Gastroesophageal sphincter (tissue), 4 donors: Measurements from ENCODE around the gene OLFML2A. TPM values are rescaled to one million over a fixed set of nuclear protein-coding genes. Genes with fewer than 3 reads are reported as not detected.

Source experiments
- ATAC-seq: fragments of 150-250 bp; one replicate; pipeline ENCODE4 v1.9.1; 2016; ENCODE audit warnings: mild to moderate bottlenecking, moderate library complexity
- H3K27ac ChIP-seq, 4 donors: fragments of 200-600 bp; sonication (generic) in 3 of 4; 1 replicate in 3 of 4; 2 replicates in 1 of 4; pipeline ENCODE4 v1.5.1; 2016 to 2019
- H3K27me3 ChIP-seq: fragments of 200-600 bp; sonication (generic); one replicate; pipeline ENCODE4 v1.5.1; 2019
- H3K36me3 ChIP-seq, 2 donors: fragments of 200-600 bp; sonication (generic); one replicate each; pipeline ENCODE4 v1.5.1; 2019; ENCODE audit warnings: control low read depth in 1 of 2
- H3K4me1 ChIP-seq, 3 donors: fragments of 200-600 bp; sonication (generic); 1 replicate in 2 of 3; 2 replicates in 1 of 3; pipeline ENCODE4 v1.5.1; 2016 to 2019; ENCODE audit warnings: control low read depth in 2 of 3
- H3K4me3 ChIP-seq, 2 donors: fragments of 200-600 bp; sonication (generic); one replicate each; pipeline ENCODE4 v1.5.1; 2019; ENCODE audit warnings: mild to moderate bottlenecking in 1 of 2, moderate library complexity in 1 of 2
- H3K9me3 ChIP-seq, 3 donors: fragments of 200-600 bp; sonication (generic); one replicate each; pipeline ENCODE4 v1.5.1; 2017 to 2019; ENCODE audit warnings: control low read depth in 2 of 3
- CTCF ChIP-seq, 4 experiments: fragments of 200-600 bp in 2 of 4; fragments of 450-650 bp in 2 of 4; sonication (generic) in 1 of 4; IDR thresholded peaks; one replicate each; pipeline ENCODE4 v1.5.1; 2017 to 2019; ENCODE audit warnings: antibody characterized with exemption in 4 of 4, mild to moderate bottlenecking in 2 of 4, moderate library complexity in 2 of 4
- EP300 ChIP-seq: sonication (generic); formaldehyde crosslinking; IDR thresholded peaks from one replicate; pipeline ENCODE4 v1.6.1; 2017; ENCODE audit warnings: antibody characterized with exemption, mild to moderate bottlenecking
- POLR2A ChIP-seq, 2 donors: fragments of 450-650 bp; IDR thresholded peaks; one replicate each; pipeline ENCODE4 v1.6.1; 2017; ENCODE audit warnings: antibody characterized with exemption in 2 of 2, mild to moderate bottlenecking in 2 of 2, moderate library complexity in 1 of 2
- POLR2AphosphoS5 ChIP-seq: sonication (generic); formaldehyde crosslinking; IDR thresholded peaks from one replicate; pipeline ENCODE4 v1.6.1; 2017; ENCODE audit warnings: antibody characterized with exemption
- whole genome bisulfite sequencing, 2 donors: methylation state at CpG; one replicate each; pipeline ENCODE4 v1.1.5; 2018; ENCODE audit warnings: low coverage in 1 of 2; 5-methylcytosine and 5-hydroxymethylcytosine counted together
- total RNA-seq, 4 donors: library from RNA; depleted of rRNA; stranded (reverse); fragments of >200 nt; gene quantifications; one replicate each; pipeline ENCODE4 v1.1.0, GENCODE V29; 2016

The OLFML2A gene
- total RNA-seq, 4 donors from 2014 or later, result 21.7 to 85.7 (median 43.2) TPM

DNA sequence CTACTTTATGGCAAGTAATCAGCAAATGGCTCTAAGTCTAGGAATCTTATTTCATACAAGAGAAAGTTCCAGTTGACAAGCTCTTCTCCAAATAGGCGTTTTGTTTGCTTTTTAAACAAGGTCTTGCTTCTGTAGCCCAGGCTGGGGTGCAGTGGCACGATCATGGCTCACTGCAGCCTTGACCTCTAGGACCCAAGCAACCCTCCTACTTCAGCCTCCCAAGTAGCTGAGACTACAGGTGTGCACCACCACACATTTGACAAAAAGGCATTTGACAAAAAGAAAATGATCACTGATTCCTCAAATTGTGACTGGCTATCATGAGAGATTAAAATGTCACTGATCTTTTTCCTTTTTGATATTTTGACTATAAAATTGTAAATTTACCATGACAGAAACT lies 37.6 kb upstream of the OLFML2A start:
- WGBS, 2 donors, result 72% methylated on average over 2 of the region's 2 CpGs; no CpG with 5 or more reads in 1 of the 2 donors
- TF ChIP-seq EP300, result no peak
- no peak for ATAC-seq

DNA sequence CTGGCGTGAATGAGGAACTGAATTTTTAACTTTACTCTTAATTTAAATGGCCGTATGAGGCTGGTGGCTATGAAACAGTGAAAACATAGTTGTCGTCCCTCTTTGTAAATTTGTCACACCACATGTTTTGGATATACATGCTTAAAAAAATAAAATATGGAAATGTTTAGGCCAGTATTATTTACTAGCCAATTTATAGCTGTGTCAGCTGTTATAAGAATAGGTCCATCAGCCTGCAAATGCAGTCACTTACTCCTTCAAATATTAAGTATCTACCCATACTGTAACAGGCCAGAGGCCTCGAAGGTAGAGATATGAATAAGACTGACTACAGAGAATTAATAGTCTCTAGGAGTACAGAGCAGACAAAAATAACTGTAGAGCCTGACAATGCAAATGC lies 35.8 kb upstream of the OLFML2A start:
- Histone ChIP-seq H3K4me1 (no peaks in the 10 kb centered on the region), H3K27ac (no peak overlapping the region), H3K4me3 (no peak overlapping the region), H3K9me3 (no peaks in the 10 kb centered on the region), H3K27me3 (no peaks in the 10 kb centered on the region), H3K36me3 (no peaks in the 10 kb centered on the region)
- WGBS, 2 donors, result 92 to 94% methylated on average over 4 of the region's 4 CpGs
- no peak for TF ChIP-seq EP300
- ATAC-seq, result no peak

More for the DNA sequence above, 37.6 kb upstream of the OLFML2A start:
- Histone ChIP-seq H3K27me3 (no peaks in the 10 kb centered on the region), H3K4me3 (no peak overlapping the region), H3K4me1 (no peaks in the 10 kb centered on the region), H3K9me3 (no peaks in the 10 kb centered on the region), H3K27ac (no peak overlapping the region), H3K36me3 (no peaks in the 10 kb centered on the region)

DNA sequence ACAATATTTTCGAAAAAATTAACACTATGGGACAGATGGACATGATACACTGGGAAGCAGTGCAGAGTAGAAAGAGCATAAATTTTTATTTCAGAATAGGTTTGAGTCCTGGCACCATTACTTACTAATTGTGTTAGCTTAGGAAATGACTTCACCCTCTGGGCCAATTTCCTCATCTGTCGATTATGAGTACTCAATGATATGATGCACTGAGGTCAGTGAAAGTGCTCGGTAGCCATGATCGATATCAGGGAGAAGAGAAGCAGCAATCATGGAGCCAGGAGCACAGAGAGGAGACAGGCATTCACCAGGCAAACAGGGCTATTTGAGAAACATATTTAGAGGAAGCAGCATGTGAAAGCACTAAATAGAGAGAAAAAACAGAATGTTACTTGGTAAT lies 35.3 kb upstream of the OLFML2A start:
- H3K4me3 ChIP-seq, result no peak overlapping the region
- no peaks in the 10 kb centered on the region for H3K4me1 ChIP-seq
- no peak for ATAC-seq
- WGBS, 2 donors, result 83 to 86% methylated on average over 4 of the region's 4 CpGs
- no peaks in the 10 kb centered on the region for H3K9me3 ChIP-seq
- no peaks in the 10 kb centered on the region for H3K27me3 ChIP-seq
- H3K27ac ChIP-seq, result no peak overlapping the region
- no peak for TF ChIP-seq POLR2AphosphoS5
- no peak for TF ChIP-seq CTCF (IDR thresholded peaks at IDR 0.05)
- TF ChIP-seq EP300, result no peak
- no peak for TF ChIP-seq POLR2A (IDR thresholded peaks at IDR 0.05)
- H3K36me3 ChIP-seq, result no peaks in the 10 kb centered on the region

DNA sequence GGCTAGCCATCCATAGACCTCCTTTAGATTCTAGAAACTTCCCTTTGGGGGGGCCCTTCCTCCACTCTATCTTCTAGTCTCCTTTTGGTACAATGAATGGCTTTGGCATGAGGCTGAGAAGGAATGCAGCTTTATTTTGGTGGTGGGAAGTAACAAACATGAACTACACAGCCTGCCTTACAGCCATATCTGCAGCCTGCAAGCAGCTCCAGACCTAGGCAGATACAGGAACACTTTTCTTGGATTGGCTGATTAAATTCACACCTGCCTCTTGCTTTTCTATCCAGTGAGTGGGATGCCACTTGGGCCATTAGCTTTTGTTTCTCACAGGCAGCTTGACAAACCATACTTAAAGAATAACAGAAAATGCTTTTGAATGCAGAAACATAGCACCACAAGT lies 34.0 kb upstream of the OLFML2A start:
- no peak for ATAC-seq
- Histone ChIP-seq H3K4me1 (no peaks in the 10 kb centered on the region), H3K27ac (no peak overlapping the region), H3K36me3 (no peaks in the 10 kb centered on the region), H3K27me3 (no peaks in the 10 kb centered on the region), H3K4me3 (no peak overlapping the region), H3K9me3 (no peaks in the 10 kb centered on the region)
- TF ChIP-seq POLR2A (IDR thresholded peaks at IDR 0.05) (no peak), CTCF (IDR thresholded peaks at IDR 0.05) (no peak), POLR2AphosphoS5 (no peak), EP300 (no peak)

- TF ChIP-seq POLR2A (IDR thresholded peaks at IDR 0.05) (no peak), EP300 (no peak), POLR2AphosphoS5 (no peak), CTCF (IDR thresholded peaks at IDR 0.05) (no peak)
- WGBS, 2 donors, result 70 to 73% methylated on average over 4 to 5 of the region's 5 CpGs
- H3K9me3 ChIP-seq, result no peaks in the 10 kb centered on the region
- no peaks in the 10 kb centered on the region for H3K36me3 ChIP-seq
- H3K4me1 ChIP-seq, result no peaks in the 10 kb centered on the region
- H3K27ac ChIP-seq, result no peak overlapping the region
- H3K27me3 ChIP-seq, result no peaks in the 10 kb centered on the region
- no peak overlapping the region for H3K4me3 ChIP-seq
- ATAC-seq, result no peak
These were observed 33.1 kb upstream of the OLFML2A start for GRCh38 chr9:124743686-124744348.

DNA sequence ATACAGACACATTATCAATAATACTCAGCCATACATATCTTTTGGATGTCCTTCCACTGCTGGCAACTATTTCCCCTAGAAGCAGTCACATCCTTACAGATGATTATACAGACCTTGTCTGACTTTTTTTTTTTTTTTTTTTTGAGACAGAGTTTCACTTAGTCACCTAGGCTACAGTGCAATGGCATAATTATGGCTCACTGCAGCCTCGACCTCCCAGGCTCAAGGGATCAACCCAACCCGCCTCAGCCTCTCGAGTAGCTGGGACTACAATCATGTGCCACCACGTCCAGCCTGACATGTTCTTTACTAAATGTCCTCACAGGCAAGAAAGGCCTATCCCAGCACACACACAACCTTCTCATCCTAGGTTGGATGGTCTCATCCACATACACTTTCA lies 29.9 kb upstream of the OLFML2A start:
- no peak for TF ChIP-seq POLR2A (IDR thresholded peaks at IDR 0.05)
- no peak for TF ChIP-seq EP300
- TF ChIP-seq POLR2AphosphoS5, result no peak
- TF ChIP-seq CTCF (IDR thresholded peaks at IDR 0.05), result no peak
- ATAC-seq, result no peak
- Histone ChIP-seq H3K27me3 (no peaks in the 10 kb centered on the region), H3K27ac (no peak overlapping the region), H3K4me3 (no peak overlapping the region), H3K9me3 (no peaks in the 10 kb centered on the region), H3K36me3 (no peaks in the 10 kb centered on the region), H3K4me1 (no peaks in the 10 kb centered on the region)
- 87% methylated on average over 4 of the region's 4 CpGs; no CpG with 5 or more reads in 1 of the 2 donors for WGBS, 2 donors
